OCI-LY7 (cell line): Measurements from ENCODE around the gene MTMR8. TPM values are rescaled to one million over a fixed set of nuclear protein-coding genes. Genes with fewer than 3 reads are reported as not detected.

Experiments
- BruUV-seq: library from RNA; stranded (reverse); fragments of 400-500 nt; replicated peaks from 2 replicates; lab custom pipeline; 2021; lab: Mats Ljungman, UMichigan
- CTCF ChIA-PET: fragments of 300-600 bp; sonication (Branson Sonifier 250); formaldehyde crosslinking; loops from one replicate; lab custom pipeline; 2022; ENCODE audit warnings: antibody characterized with exemption; ENCODE audit not compliant: unreplicated experiment; lab: Charles Lee
- POLR2A ChIA-PET: fragments of 300-600 bp; sonication (Branson Sonifier 250); formaldehyde crosslinking; loops from one replicate; lab custom pipeline; 2022; ENCODE audit warnings: antibody characterized with exemption; lab: Charles Lee
- DNase-seq: peaks from one replicate; pipeline ENCODE4 v3.0.0-alpha.2; 2015; ENCODE audit warnings: low spot score
- H2AFZ ChIP-seq: fragments of 200-600 bp; sonication (generic), shearing (Covaris generic); 2 replicates; pipeline ENCODE4 v1.6.1; 2014; ENCODE audit warnings: mild to moderate bottlenecking, antibody characterized with exemption, low read length, moderate library complexity
- H3K27ac ChIP-seq: fragments of 200-600 bp; sonication (generic); 2 replicates; pipeline ENCODE4 v1.5.1; 2014; ENCODE audit warnings: mixed run types, low read depth, mild to moderate bottlenecking, moderate library complexity, low read length, inconsistent platforms; ENCODE audit not compliant: poor library complexity, severe bottlenecking
- H3K36me3 ChIP-seq: fragments of 200-600 bp; sonication (generic); 2 replicates; pipeline ENCODE4 v1.6.1; 2014; ENCODE audit warnings: mild to moderate bottlenecking, antibody characterized with exemption, low read length, moderate library complexity, mixed read lengths; ENCODE audit not compliant: insufficient read depth
- H3K4me1 ChIP-seq: fragments of 200-600 bp; sonication (generic); 2 replicates; pipeline ENCODE4 v1.5.1; 2014; ENCODE audit warnings: mild to moderate bottlenecking, low read length; ENCODE audit not compliant: insufficient read depth, poor library complexity, severe bottlenecking
- H3K4me2 ChIP-seq: fragments of 200-600 bp; sonication (generic); 2 replicates; pipeline ENCODE4 v1.6.1; 2014; ENCODE audit warnings: mild to moderate bottlenecking, low read length
- H3K4me3 ChIP-seq: fragments of 200-600 bp; sonication (generic); 2 replicates; pipeline ENCODE4 v1.5.1; 2014; ENCODE audit warnings: mild to moderate bottlenecking, low read depth, low read length; ENCODE audit not compliant: poor library complexity, severe bottlenecking
- H3K79me2 ChIP-seq: fragments of 200-600 bp; sonication (generic); 2 replicates; pipeline ENCODE4 v1.6.1; 2016; ENCODE audit warnings: low read depth, mild to moderate bottlenecking, low read length, moderate library complexity, mixed read lengths; ENCODE audit not compliant: insufficient read depth
- H3K9me2 ChIP-seq: fragments of 200-600 bp; sonication (generic); 2 replicates; pipeline ENCODE4 v1.6.1; 2016; ENCODE audit warnings: mild to moderate bottlenecking, low read length, mixed read lengths; ENCODE audit not compliant: insufficient read depth
- H3K9me3 ChIP-seq: fragments of 200-600 bp; sonication (generic); 2 replicates; pipeline ENCODE4 v1.6.1; 2014; ENCODE audit warnings: mild to moderate bottlenecking, mixed run types, low read length, mixed read lengths
- H4K20me1 ChIP-seq: fragments of 200-600 bp; sonication (generic); 2 replicates; pipeline ENCODE4 v1.6.1; 2014; ENCODE audit warnings: mild to moderate bottlenecking, antibody characterized with exemption, low read length, moderate library complexity, mixed read lengths; ENCODE audit not compliant: insufficient read depth
- CTCF ChIP-seq: fragments of 200-600 bp; sonication (generic); conservative IDR thresholded peaks from 2 replicates; pipeline ENCODE4 v1.5.1; 2014; ENCODE audit warnings: mild to moderate bottlenecking, antibody characterized with exemption, low read length, moderate library complexity, mixed read lengths
- EZH2phosphoT487 ChIP-seq: fragments of 200-600 bp; sonication (generic); IDR thresholded peaks from 2 replicates; pipeline ENCODE4 v1.6.1; 2018; ENCODE audit warnings: low read depth, borderline replicate concordance, mild to moderate bottlenecking, mixed run types, antibody characterized with exemption, low read length, moderate library complexity, mixed read lengths
- intact Hi-C: fragments of 100-400 bp; cut with micrococcal nuclease; formaldehyde crosslinking; loops from one replicate; pipeline ENCODE4 v1.10.0; 2022; ENCODE audit not compliant: unreplicated experiment
- total RNA-seq, 2 experiments: library from RNA; depleted of rRNA in 1 of 2; stranded (reverse); fragments of >200 nt in 1 of 2; shearing (Covaris generic) in 1 of 2; gene quantifications; 2 replicates each; pipeline ENCODE4 v1.2.3, GENCODE V29; 2014 to 2022

The MTMR8 gene
- total RNA-seq, 2 experiments from 2014 or later, result 5.9 to 8.5 TPM

GRCh38 chrX:64334467-64334866, 60.8 kb downstream of the MTMR8 start:
- POLR2A ChIA-PET, result interaction anchor here (0.7 to 1.2 kb wide), 2 partner anchors 30 to 83 kb away, joined by 3 read pairs; no protein-coding TSS in a partner anchor

GRCh38 chrX:64330284-64330683, 65.0 kb downstream of the MTMR8 start:
- H3K27ac ChIP-seq, result no peak overlapping the region
- 0 out of 2 replicates have a peak, but pooled peaks cover 8% of the 10 kb centered on the region for H3K36me3 ChIP-seq
- H3K79me2 ChIP-seq, result no peaks in the 10 kb centered on the region
- no peaks in the 10 kb centered on the region for H3K9me3 ChIP-seq
- DNase-seq, result no peak
- BruUV-seq, result no TSS peak
- H3K4me3 ChIP-seq, result no peak overlapping the region
- H3K9me2 ChIP-seq, result no peaks in the 10 kb centered on the region
- intact Hi-C loops, result no loop called here
- no peak overlapping the region for H2AFZ ChIP-seq
- no peaks in the 10 kb centered on the region for H3K4me1 ChIP-seq
- no peak overlapping the region for H3K4me2 ChIP-seq
- no peak for TF ChIP-seq EZH2phosphoT487
- CTCF ChIA-PET, result interaction anchor here (1.0 kb wide), 1 partner anchor 17 kb away, joined by 3 read pairs; no protein-coding TSS in a partner anchor
- H4K20me1 ChIP-seq, result no peaks in the 10 kb centered on the region
- POLR2A ChIA-PET, result no interaction called here

More at GRCh38 chrX:64334467-64334866, 60.8 kb downstream of the MTMR8 start:
- intact Hi-C loops, result no loop called here
- H2AFZ ChIP-seq, result no peak overlapping the region
- no peaks in the 10 kb centered on the region for H3K79me2 ChIP-seq
- TF ChIP-seq EZH2phosphoT487 (no peak), CTCF (no peak)
- no peak overlapping the region for H3K27ac ChIP-seq
- H3K9me2 ChIP-seq, result no peaks in the 10 kb centered on the region
- no peak overlapping the region for H3K4me3 ChIP-seq
- no peaks in the 10 kb centered on the region for H3K9me3 ChIP-seq
- H4K20me1 ChIP-seq, result no peaks in the 10 kb centered on the region
- peaks cover 3% of the 10 kb centered on the region; the same call in 1 of the 2 replicates for H3K36me3 ChIP-seq
- CTCF ChIA-PET, result no interaction called here
- no TSS peak for BruUV-seq
- H3K4me2 ChIP-seq, result no peak overlapping the region
- DNase-seq, result no peak
- no peaks in the 10 kb centered on the region for H3K4me1 ChIP-seq

- TF ChIP-seq CTCF (no peak), EZH2phosphoT487 (no peak)
- no peak overlapping the region for H2AFZ ChIP-seq
- BruUV-seq, result no TSS peak
- H3K4me2 ChIP-seq, result no peak overlapping the region
- CTCF ChIA-PET, result no interaction called here
- H3K4me1 ChIP-seq, result no peaks in the 10 kb centered on the region
- H4K20me1 ChIP-seq, result no peaks in the 10 kb centered on the region
- intact Hi-C loops, result no loop called here
- H3K4me3 ChIP-seq, result no peak overlapping the region
- no peak for DNase-seq
- no peaks in the 10 kb centered on the region for H3K9me2 ChIP-seq
- POLR2A ChIA-PET, result no interaction called here
- H3K9me3 ChIP-seq, result no peaks in the 10 kb centered on the region
- no peak overlapping the region for H3K27ac ChIP-seq
- peaks cover 8% of the 10 kb centered on the region for H3K36me3 ChIP-seq
- no peaks in the 10 kb centered on the region for H3K79me2 ChIP-seq
Observed at GRCh38 chrX:64321507-64321906, 73.7 kb downstream of the MTMR8 start.
